H1 (cell line): Measurements from ENCODE around the gene SELENOO. TPM values are rescaled to one million over a fixed set of nuclear protein-coding genes. Genes with fewer than 3 reads are reported as not detected.

Source experiments
- CTCF ChIA-PET: fragments of 300-600 bp; sonication (Branson Sonifier 250); formaldehyde crosslinking; loops from one replicate; lab custom pipeline; 2021; ENCODE audit not compliant: partially characterized antibody; lab: Charles Lee
- POLR2A ChIA-PET: fragments of 300-600 bp; sonication (Branson Sonifier 250); formaldehyde crosslinking; loops from one replicate; lab custom pipeline; 2021; ENCODE audit warnings: inconsistent platforms; ENCODE audit not compliant: partially characterized antibody; lab: Charles Lee
- DNase-seq, 2 experiments: peaks; one replicate each; pipeline versions ENCODE4 v3.0.0 to v3.0.0-alpha.2; 2010 to 2022; ENCODE audit warnings: low spot score in 2 of 2, low read depth in 1 of 2, mixed read lengths in 1 of 2
- FAIRE-seq: peaks from 2 replicates; lab custom pipeline; 2011; peaks lifted over from hg19 to GRCh38; lab: Jason Lieb, UNC
- H2AFZ ChIP-seq: 2 replicates; pipeline ENCODE4 v1.8.1; 2012; ENCODE audit warnings: low read length, inconsistent platforms
- H2AK5ac ChIP-seq: 2 replicates; pipeline ENCODE4 v1.6.1; 2013; ENCODE audit warnings: low read depth, low read length
- H2BK120ac ChIP-seq: replicated peaks from 2 replicates; pipeline ENCODE3; 2013; ENCODE audit warnings: low read depth, low read length, inconsistent platforms
- H2BK12ac ChIP-seq: 2 replicates; pipeline ENCODE4 v1.6.1; 2013; ENCODE audit warnings: low read depth, low read length
- H2BK15ac ChIP-seq: 2 replicates; pipeline ENCODE4 v1.6.1; 2013; ENCODE audit warnings: low read length
- H2BK20ac ChIP-seq: 2 replicates; pipeline ENCODE4 v1.6.1; 2013; ENCODE audit warnings: low read length
- H2BK5ac ChIP-seq: 2 replicates; pipeline ENCODE4 v1.6.1; 2013; ENCODE audit warnings: low read depth, low read length
- H3K14ac ChIP-seq: 2 replicates; pipeline ENCODE4 v1.6.1; 2013; ENCODE audit warnings: inconsistent platforms; ENCODE audit not compliant: insufficient read length
- H3K18ac ChIP-seq: 2 replicates; pipeline ENCODE4 v1.6.1; 2013; ENCODE audit warnings: low read length; ENCODE audit errors: extremely low read depth
- H3K23ac ChIP-seq: 2 replicates; pipeline ENCODE4 v1.6.1; 2013; ENCODE audit warnings: inconsistent platforms; ENCODE audit not compliant: insufficient read length
- H3K23me2 ChIP-seq: 2 replicates; pipeline ENCODE4 v1.6.1; 2013; ENCODE audit warnings: low read depth, low read length
- H3K27ac ChIP-seq: 2 replicates; pipeline ENCODE4 v1.6.1; 2011; ENCODE audit warnings: low read depth, low read length, inconsistent platforms
- H3K27me3 ChIP-seq, 4 experiments: replicated peaks in 1 of 4; 1 replicate in 1 of 4; 2 replicates in 3 of 4; pipeline versions ENCODE4 v1.6.1 to v1.8.1; 2011 to 2013; ENCODE audit warnings: low read length in 3 of 4, mild to moderate bottlenecking in 3 of 4, inconsistent platforms in 2 of 4, mixed read lengths in 2 of 4, moderate library complexity in 1 of 4; ENCODE audit not compliant: control insufficient read depth in 3 of 4, insufficient read depth in 3 of 4; ENCODE audit errors: extremely low read depth in 1 of 4
- H3K36me3 ChIP-seq, 4 experiments: 2 replicates each; pipeline versions ENCODE4 v1.6.1 to v1.8.1; 2011 to 2013; ENCODE audit warnings: mild to moderate bottlenecking in 4 of 4, low read length in 3 of 4, moderate library complexity in 2 of 4, control low read depth in 1 of 4, inconsistent platforms in 1 of 4; ENCODE audit not compliant: insufficient read depth in 4 of 4, control insufficient read depth in 2 of 4
- H3K4ac ChIP-seq: replicated peaks from 2 replicates; pipeline ENCODE3; 2013; ENCODE audit warnings: low read length, low read depth, mixed read lengths, inconsistent platforms; ENCODE audit not compliant: insufficient read length
- H3K4me1 ChIP-seq, 4 experiments: replicated peaks in 1 of 4; 1 replicate in 1 of 4; 2 replicates in 3 of 4; pipeline versions ENCODE4 v1.6.1 to v1.8.1; 2011 to 2013; ENCODE audit warnings: low read length in 3 of 4, inconsistent platforms in 2 of 4, mixed read lengths in 1 of 4; ENCODE audit not compliant: insufficient read depth in 4 of 4, control insufficient read depth in 3 of 4
- H3K4me2 ChIP-seq, 2 experiments: 2 replicates each; pipeline versions ENCODE4 v1.6.1 to v1.8.1; 2011 to 2013; ENCODE audit warnings: low read depth in 2 of 2, low read length in 2 of 2, control low read depth in 1 of 2, inconsistent platforms in 1 of 2, mild to moderate bottlenecking in 1 of 2; ENCODE audit not compliant: insufficient read depth in 1 of 2
- H3K4me3 ChIP-seq, 4 experiments: fragments of 200-600, 300-600 bp in 1 of 4; sonication (generic), shearing (Covaris generic), sonication (Bioruptor Twin) in 1 of 4; 2 replicates each; pipeline versions ENCODE4 v1.5.1 to v1.8.1; 2011 to 2016; ENCODE audit warnings: low read length in 4 of 4, low read depth in 3 of 4, control low read depth in 2 of 4, inconsistent platforms in 2 of 4, mild to moderate bottlenecking in 2 of 4, mixed read lengths in 1 of 4, moderate library complexity in 1 of 4; ENCODE audit not compliant: insufficient read depth in 2 of 4; ENCODE audit errors: extremely low read depth in 1 of 4
- H3K56ac ChIP-seq: replicated peaks from 2 replicates; pipeline ENCODE3; 2013; ENCODE audit warnings: low read depth, mild to moderate bottlenecking, mixed read lengths, low read length, inconsistent platforms; ENCODE audit not compliant: insufficient read length
- H3K79me1 ChIP-seq: 2 replicates; pipeline ENCODE4 v1.6.1; 2013; ENCODE audit warnings: low read depth, low read length, control low read depth
- H3K79me2 ChIP-seq, 2 experiments: 2 replicates each; pipeline versions ENCODE4 v1.6.1 to v1.8.1; 2012 to 2013; ENCODE audit warnings: low read length in 2 of 2, mild to moderate bottlenecking in 2 of 2, inconsistent platforms in 1 of 2; ENCODE audit not compliant: insufficient read depth in 2 of 2, control insufficient read depth in 1 of 2
- H3K9ac ChIP-seq, 4 experiments: replicated peaks in 1 of 4; 1 replicate in 1 of 4; 2 replicates in 3 of 4; pipeline versions ENCODE4 v1.6.1 to v1.8.1; 2011 to 2013; ENCODE audit warnings: low read depth in 3 of 4, low read length in 3 of 4, control low read depth in 2 of 4, mild to moderate bottlenecking in 2 of 4, moderate library complexity in 2 of 4, inconsistent platforms in 1 of 4; ENCODE audit errors: extremely low read depth in 1 of 4
- H3K9me3 ChIP-seq, 2 experiments: 2 replicates each; pipeline versions ENCODE4 v1.6.1 to v1.8.1; 2012 to 2013; ENCODE audit warnings: mild to moderate bottlenecking in 2 of 2, moderate library complexity in 2 of 2, control low read depth in 1 of 2, inconsistent platforms in 1 of 2, low read depth in 1 of 2, low read length in 1 of 2, mixed read lengths in 1 of 2; ENCODE audit not compliant: insufficient read depth in 2 of 2
- H4K20me1 ChIP-seq, 2 experiments: replicated peaks in 1 of 2; 2 replicates each; pipeline versions ENCODE3 to v1.8.1; 2011 to 2013; ENCODE audit warnings: inconsistent platforms in 2 of 2, low read length in 2 of 2, mild to moderate bottlenecking in 1 of 2; ENCODE audit not compliant: insufficient read depth in 2 of 2, control insufficient read depth in 1 of 2
- H4K5ac ChIP-seq: 2 replicates; pipeline ENCODE4 v1.6.1; 2013; ENCODE audit warnings: low read length, low read depth, mixed read lengths, inconsistent platforms; ENCODE audit not compliant: insufficient read length
- H4K8ac ChIP-seq: 2 replicates; pipeline ENCODE4 v1.8.0; 2013; ENCODE audit warnings: mild to moderate bottlenecking, moderate library complexity, low read length, inconsistent platforms; ENCODE audit not compliant: insufficient read depth; ENCODE audit errors: extremely low read depth
- H4K91ac ChIP-seq: replicated peaks from 2 replicates; pipeline ENCODE3; 2013; ENCODE audit warnings: low read length, mixed read lengths, inconsistent platforms; ENCODE audit not compliant: insufficient read length
- CBX5 ChIP-seq: fragments of 300-800, 300-1000 bp; sonication (generic); IDR thresholded peaks from 2 replicates; pipeline ENCODE4 v1.7.1; 2016; ENCODE audit warnings: antibody characterized with exemption, low read length, low read depth
- KDM5A ChIP-seq: fragments of 200-600 bp; IDR thresholded peaks from 2 replicates; pipeline ENCODE4 v1.7.1; 2012; ENCODE audit warnings: mild to moderate bottlenecking, low read length, inconsistent platforms, mixed read lengths
- SAP30 ChIP-seq: fragments of 300-600 bp; sonication (generic); IDR thresholded peaks from 2 replicates; pipeline ENCODE4 v1.7.1; 2012; ENCODE audit warnings: low read length, moderate library complexity, mild to moderate bottlenecking, inconsistent platforms; ENCODE audit not compliant: insufficient read depth, insufficient replicate concordance
- SIRT6 ChIP-seq: IDR thresholded peaks from one replicate; pipeline ENCODE4 v1.7.1; 2012; ENCODE audit warnings: low read length, inconsistent platforms
- TBP ChIP-seq: IDR thresholded peaks from 2 replicates; pipeline ENCODE4 v1.6.1; 2011; ENCODE audit warnings: low read depth, low read length, improper control_type of control experiment
- WGBS, 2 experiments: shearing (Covaris generic) in 1 of 2; methylation state at CpG; one replicate each; pipeline versions ENCODE4 v1.1.6 to v1.1.7; 2013 to 2015; ENCODE audit warnings: low lambda C conversion rate in 2 of 2, mixed read lengths in 2 of 2, inconsistent platforms in 1 of 2, low coverage in 1 of 2, missing lambda C conversion rate in 1 of 2; ENCODE audit not compliant: insufficient replicate concordance in 2 of 2, insufficient coverage in 1 of 2, insufficient read length in 1 of 2; ENCODE audit errors: extremely low coverage in 1 of 2, missing lambda C conversion rate in 1 of 2; 5-methylcytosine and 5-hydroxymethylcytosine counted together
- polyA plus RNA-seq, 7 experiments: library from polyadenylated mRNA; depleted of rRNA in 3 of 7; stranded (reverse) in 5 of 7; unstranded in 2 of 7; fragments of >200 nt in 5 of 7; fragments of 200-250 nt in 2 of 7; gene quantifications; 1 replicate in 5 of 7; 2 replicates in 1 of 7; 4 replicates in 1 of 7; pipeline versions ENCODE4 v1.2.1 to v1.2.3, GENCODE V29; 2011 to 2013; ENCODE audit warnings: missing spikeins in 2 of 7, mixed read lengths in 2 of 7
- total RNA-seq: library from RNA; stranded (reverse); fragmentation: NEBNext Ultra II Directional; extraction: Animal tissue kit (Norgen Biotek cat#: 25700); gene quantifications from 2 replicates; pipeline ENCODE4 v1.2.1, GENCODE V29; 2021

Gene SELENOO
- total and polyA plus RNA-seq, 2 of the 8 experiments (the other 6 are each of a cell fraction or from before 2014, with no cell fraction given), result 18.6 to 25.1 TPM

GRCh38 chr22:50171965-50172421 is 28.8 kb upstream of the SELENOO start:
- DNase-seq (no peak), FAIRE-seq (no peak)
- H3K18ac ChIP-seq, result no peak overlapping the region
- H3K79me2 ChIP-seq, result no peaks in the 10 kb centered on the region
- H3K4ac ChIP-seq, result no peak overlapping the region
- 85% methylated on average over 13 of the region's 13 CpGs; no CpG with 5 or more reads in 1 of the 2 experiments for WGBS, 2 experiments
- no peak overlapping the region for H2BK5ac ChIP-seq
- H3K27me3 ChIP-seq, result peaks cover 4 to 25% (median 16%) of the 10 kb centered on the region in 4 experiments
- H4K91ac ChIP-seq, result no peak overlapping the region
- TF ChIP-seq TBP (no peak), SIRT6 (no peak), KDM5A (no peak), CBX5 (no peak), SAP30 (no peak)
- peak overlapping the region; percentile 5; the same call in 1 of the 2 replicates for H2BK15ac ChIP-seq
- H3K23ac ChIP-seq, result no peak overlapping the region
- H2BK120ac ChIP-seq, result no peak overlapping the region
- peaks cover 5% of the 10 kb centered on the region; the same call in 1 of the 2 replicates for H3K23me2 ChIP-seq
- 0 out of 2 replicates have a peak overlapping the region, but pooled peaks have one; percentile 50 for H2BK12ac ChIP-seq
- H3K9ac ChIP-seq, result no peak overlapping the region
- no peak overlapping the region for H2AK5ac ChIP-seq
- no peak overlapping the region for H3K4me2 ChIP-seq
- no peak overlapping the region for H3K4me3 ChIP-seq
- ChIA-PET POLR2A (no interaction called here), CTCF (interaction anchor here (1.0 to 2.4 kb wide), 5 partner anchors 10 to 70 kb away, joined by 3 to 9 read pairs (median 5); no protein-coding TSS in a partner anchor)
- no peaks in the 10 kb centered on the region for H3K9me3 ChIP-seq
- H2BK20ac ChIP-seq, result no peak overlapping the region
- peaks cover 0 to 9% (median 0%) of the 10 kb centered on the region in 4 experiments; a peak in 2 of 7 replicates for H3K4me1 ChIP-seq
- H4K5ac ChIP-seq, result no peak overlapping the region
- no peak overlapping the region for H3K56ac ChIP-seq
- no peak overlapping the region for H4K8ac ChIP-seq
- no peak overlapping the region for H3K14ac ChIP-seq
- no peak overlapping the region for H2AFZ ChIP-seq
- no peaks in the 10 kb centered on the region for H3K79me1 ChIP-seq
- no peaks in the 10 kb centered on the region for H3K36me3 ChIP-seq
- H3K27ac ChIP-seq, result no peak overlapping the region
- H4K20me1 ChIP-seq, result peaks cover 0 to 3% of the 10 kb centered on the region in 2 experiments
